HG03097 (cell line): ENCODE data around the gene CRTC3.

Experiments
- ATAC-seq: cut with Tn5 transposase; IDR thresholded peaks from one replicate; pipeline ENCODE4 v1.9.1; 2021; ENCODE audit not compliant: unreplicated experiment, low FRiP score

Gene CRTC3

DNA sequence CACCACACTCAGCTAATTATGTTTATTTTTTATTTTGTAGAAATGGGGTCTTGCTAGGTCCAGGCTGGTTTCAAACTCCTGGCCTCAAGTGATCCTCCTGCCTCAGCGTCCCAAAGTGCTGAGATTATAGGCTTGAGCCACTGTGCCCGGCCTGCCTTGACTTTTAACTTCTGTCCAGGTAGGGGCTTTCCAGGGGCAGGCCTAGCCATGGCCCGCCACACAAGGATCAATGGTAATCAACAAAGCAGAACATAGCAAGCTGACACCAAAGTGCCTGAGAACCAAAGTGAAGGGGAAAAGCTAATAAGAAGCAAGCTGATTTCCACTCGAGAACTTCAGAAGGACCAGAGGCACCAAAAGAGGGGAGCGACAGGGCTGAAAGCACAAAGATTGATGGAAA, 9.4 kb upstream of the CRTC3 start:
- ATAC-seq, result no peak

- no peak for ATAC-seq
Observed at GRCh38 chr15:90523373-90523772, 6.3 kb upstream of the CRTC3 start.

GRCh38 chr15:90524018-90524803, 5.5 kb upstream of the CRTC3 start:
- ATAC-seq, result peak; percentile 61

GRCh38 chr15:90529011-90529370, 732 bp upstream of the CRTC3 start:
- ATAC-seq, result no peak

- peak; percentile 29 for ATAC-seq
Observed at GRCh38 chr15:90530250-90531051, 728 bp downstream of the CRTC3 start.

DNA sequence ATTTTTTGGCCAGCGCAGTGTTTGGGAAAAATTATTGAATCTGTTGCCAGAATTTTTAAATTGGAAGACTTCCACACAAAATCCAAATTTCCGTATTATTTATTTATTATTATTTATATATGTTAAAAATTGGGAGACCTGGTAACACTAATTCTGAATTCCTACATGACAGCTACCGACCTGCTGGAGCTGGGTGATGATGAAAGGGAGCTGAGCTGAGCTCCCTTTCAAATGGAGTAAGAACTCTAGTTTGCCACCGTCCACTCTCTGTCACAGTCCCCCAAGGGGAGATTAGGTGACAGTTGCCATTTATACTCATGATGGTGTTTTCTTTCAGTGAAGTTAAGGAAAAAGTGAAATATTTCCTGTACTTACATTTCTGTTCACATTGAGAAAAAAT, 1.4 kb downstream of the CRTC3 start:
- no peak for ATAC-seq

GRCh38 chr15:90535254-90535653, 5.5 kb downstream of the CRTC3 start:
- no peak for ATAC-seq

- no peak for ATAC-seq
Observed at GRCh38 chr15:90539789-90540188, 10.1 kb downstream of the CRTC3 start.

DNA sequence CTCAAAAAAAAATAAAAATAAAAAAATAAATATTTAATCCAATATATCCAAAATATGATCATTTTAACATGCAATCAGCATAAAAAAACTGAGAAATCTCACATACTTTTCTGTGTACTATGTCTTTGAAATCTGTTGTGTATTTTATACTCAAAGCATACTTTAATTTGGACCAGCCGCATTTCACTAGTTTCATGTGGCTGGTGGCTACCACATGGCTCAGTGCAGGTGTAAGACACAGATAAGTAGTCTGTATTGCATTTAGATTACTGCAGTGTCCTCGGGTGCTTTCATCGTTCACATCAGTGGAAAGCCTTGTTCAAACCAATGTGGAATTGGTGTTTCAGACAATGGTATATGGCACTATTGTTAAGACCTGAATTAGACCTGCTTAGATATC, 11.0 kb downstream of the CRTC3 start:
- ATAC-seq, result no peak

DNA sequence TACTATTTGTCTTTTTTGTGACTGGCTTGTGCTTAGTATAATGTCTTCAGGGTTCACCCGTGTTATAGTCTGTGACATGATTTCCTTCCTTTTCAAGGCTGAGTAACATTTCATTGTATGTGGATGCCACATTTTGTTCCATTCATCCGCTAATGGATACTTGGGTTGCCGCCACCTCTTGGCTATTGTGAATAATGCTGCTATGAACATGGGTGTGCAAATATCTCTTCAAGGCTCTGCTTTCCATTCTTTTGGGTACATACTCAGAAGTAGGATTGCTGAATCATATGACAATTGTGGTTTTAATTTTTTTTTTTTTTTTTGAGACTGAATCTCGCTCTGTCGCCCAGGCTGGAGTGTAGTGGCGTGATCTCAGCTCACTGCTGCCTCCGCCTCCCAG, 15.4 kb downstream of the CRTC3 start:
- no peak for ATAC-seq

GRCh38 chr15:90547540-90547939, 17.8 kb downstream of the CRTC3 start:
- ATAC-seq, result no peak

DNA sequence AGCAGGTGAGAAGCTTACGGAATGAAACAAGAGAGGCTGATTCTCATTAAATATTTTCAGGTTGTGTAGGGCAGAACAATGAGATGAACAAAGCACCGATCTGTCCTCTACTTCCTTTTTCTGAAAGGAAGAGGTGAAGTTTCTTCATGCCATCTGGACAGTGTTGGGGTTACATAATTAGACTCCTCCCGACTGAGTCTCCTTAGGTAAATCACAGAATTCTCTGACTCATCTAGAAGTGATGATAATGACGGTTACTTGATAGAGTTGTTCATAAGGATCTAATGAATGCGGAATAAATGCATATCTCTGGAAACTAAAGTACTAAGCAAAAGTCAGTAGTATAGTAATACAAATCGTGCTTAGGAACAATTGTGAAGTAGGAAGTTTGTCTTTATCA, 21.2 kb downstream of the CRTC3 start:
- no peak for ATAC-seq

DNA sequence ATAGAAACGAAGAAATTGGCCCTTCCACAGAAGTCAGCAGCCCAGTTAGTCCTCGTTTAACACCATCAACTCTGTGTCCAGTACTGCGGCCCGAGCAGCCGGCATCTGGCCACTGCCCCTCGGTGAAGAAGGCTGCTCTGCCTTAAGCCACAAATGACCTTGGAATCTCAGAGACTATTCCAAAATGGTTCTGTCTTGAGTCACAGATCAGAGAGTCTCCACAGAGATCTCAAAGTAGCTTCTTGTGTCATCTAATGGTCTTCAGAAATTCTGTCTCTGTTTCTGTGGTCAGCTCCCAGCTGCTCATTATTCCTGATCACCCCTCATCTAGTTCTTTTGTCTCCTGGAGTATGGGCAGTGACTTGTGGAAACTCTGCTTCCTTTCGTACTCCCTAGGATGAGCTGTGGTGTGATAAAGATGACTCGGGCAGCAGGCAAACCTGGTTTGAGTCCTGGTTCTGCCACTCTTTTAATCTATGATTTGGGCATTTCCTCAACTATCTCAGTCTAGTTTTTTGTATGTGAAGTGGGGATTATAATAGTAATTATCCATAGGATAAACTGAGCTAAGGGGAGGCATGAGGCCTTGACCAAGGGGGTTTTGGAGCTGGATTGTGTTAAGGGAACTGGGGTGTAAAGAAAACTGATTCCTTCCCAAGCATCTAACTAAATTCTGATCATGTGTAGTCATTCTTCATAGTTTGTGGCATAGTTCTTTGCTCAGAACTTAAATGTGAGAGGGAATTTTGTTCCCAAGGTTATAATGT, 22.6 kb downstream of the CRTC3 start:
- no peak for ATAC-seq

GRCh38 chr15:90552929-90553211, 23.1 kb downstream of the CRTC3 start:
- ATAC-seq, result no peak

- ATAC-seq, result no peak
Observed at GRCh38 chr15:90553248-90553745, 23.6 kb downstream of the CRTC3 start.

DNA sequence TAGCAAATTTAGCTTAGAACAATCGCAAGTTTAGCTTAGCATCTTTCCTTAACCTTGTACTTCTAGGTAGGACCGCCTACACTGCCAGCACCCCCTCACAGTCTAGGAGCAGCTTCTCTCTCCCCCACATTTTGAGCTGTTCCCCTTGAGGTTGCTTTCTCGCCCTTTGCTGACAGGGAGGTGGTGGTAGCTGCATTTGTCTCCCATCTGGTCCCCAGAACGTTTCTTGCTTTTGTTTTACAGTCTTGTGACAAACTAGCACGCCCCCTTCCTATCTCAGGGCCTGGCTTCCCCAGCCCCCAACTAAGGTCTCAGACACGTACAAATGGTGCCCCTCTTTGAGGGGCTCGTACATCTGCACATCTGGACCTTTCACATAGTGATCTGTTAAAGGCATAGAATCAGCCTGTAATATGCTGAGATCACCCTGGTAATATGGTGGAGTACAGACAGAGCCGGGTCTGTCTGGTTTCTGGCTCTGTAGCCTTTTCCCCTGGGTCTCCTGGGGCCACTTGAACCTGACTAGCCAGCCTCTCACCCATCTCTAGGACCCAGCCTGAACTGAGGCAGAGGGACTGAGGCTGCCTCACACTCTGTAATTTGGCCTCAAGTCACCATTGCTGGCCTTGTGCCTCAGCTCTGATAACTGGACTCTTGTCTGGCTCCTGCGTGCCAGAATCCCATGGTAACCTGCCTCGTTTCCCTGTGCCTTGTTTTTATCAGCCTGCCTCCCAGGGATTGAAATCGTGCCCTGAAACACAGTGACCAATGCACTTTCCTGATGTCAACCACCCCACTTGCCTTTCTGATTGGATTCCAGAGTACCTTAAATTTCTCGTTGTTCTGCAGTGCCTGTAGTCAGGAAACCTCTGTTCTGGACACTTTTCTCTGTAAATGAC, 27.7 kb downstream of the CRTC3 start:
- no peak for ATAC-seq

GRCh38 chr15:90558171-90558573, 28.4 kb downstream of the CRTC3 start:
- no peak for ATAC-seq

DNA sequence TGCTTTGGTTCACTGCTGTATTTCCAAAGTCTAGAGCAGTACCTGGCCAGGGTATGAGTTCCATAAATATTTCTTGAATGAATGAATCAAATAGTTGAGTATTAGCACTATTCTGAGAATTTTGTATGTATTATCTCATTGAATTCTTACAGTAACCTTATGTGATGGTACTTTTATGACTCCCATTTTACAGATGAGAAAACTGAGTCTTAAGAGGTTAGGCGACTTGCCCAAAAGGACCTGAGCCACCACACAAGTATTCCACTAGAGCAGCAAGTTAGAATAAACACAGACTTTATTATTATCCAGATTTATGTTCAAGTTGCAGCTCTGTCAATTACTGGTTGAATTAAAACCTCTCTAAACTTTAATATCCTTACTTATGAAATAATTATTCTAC, 29.4 kb downstream of the CRTC3 start:
- ATAC-seq, result no peak

DNA sequence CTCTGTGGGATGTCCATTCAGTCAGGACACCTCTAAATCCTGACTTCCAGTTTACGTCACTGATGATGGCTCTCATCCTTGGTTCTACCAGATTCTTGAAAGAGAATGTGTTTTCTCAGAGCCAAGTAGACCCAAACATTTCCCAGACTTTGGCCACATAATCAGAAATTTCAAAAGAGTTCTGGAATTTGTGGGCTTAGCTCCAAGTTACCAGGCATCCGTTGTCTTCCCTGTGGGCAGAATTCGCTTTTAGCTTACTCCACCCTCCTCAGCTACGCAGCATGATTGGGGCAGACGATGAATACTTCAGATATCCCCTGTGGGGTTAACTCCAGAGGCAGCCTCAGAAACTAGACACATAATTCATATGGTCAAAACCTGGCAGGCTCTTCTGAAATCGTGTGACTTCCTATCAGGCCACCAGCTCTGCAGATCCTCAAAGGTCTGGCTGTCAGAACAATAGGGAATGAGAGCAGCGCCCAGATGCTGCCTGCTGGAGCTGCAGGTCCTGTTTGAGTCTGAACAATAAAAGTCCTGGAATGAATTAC, 30.6 kb downstream of the CRTC3 start:
- ATAC-seq, result no peak
